GM23338 (cell line): Measurements from ENCODE around the gene CRB2. TPM values are rescaled to one million over a fixed set of nuclear protein-coding genes. Genes with fewer than 3 reads are reported as not detected.

Experiments
- ATAC-seq: fragments of 200-7000 bp; cut with Tn5 transposase; 3 replicates; pipeline ENCODE4 v1.9.1; 2020
- DNase-seq: peaks from one replicate; pipeline ENCODE4 v3.0.0-alpha.2; 2015; ENCODE audit warnings: low spot score
- H2AFZ ChIP-seq: fragments of 200-600 bp; sonication (generic); 2 replicates; pipeline ENCODE4 v1.8.0; 2016; ENCODE audit warnings: antibody characterized with exemption, mild to moderate bottlenecking, moderate library complexity
- H3F3A ChIP-seq: fragments of 200-600 bp; sonication (generic); replicated peaks from 2 replicates; pipeline ENCODE4 v1.8.0; 2017; ENCODE audit warnings: antibody characterized with exemption, mixed run types, low read depth
- H3K27ac ChIP-seq: fragments of 200-600 bp; sonication (generic); 2 replicates; pipeline ENCODE4 v1.6.1; 2016; ENCODE audit warnings: low read depth
- H3K27me3 ChIP-seq: fragments of 200-600 bp; sonication (generic); 2 replicates; pipeline ENCODE4 v1.8.0; 2016; ENCODE audit warnings: mild to moderate bottlenecking, mixed run types, moderate library complexity; ENCODE audit not compliant: insufficient read depth
- H3K36me3 ChIP-seq: fragments of 200-600 bp; sonication (generic); 2 replicates; pipeline ENCODE4 v1.8.0; 2016; ENCODE audit warnings: mild to moderate bottlenecking; ENCODE audit not compliant: insufficient read depth
- H3K4me1 ChIP-seq: fragments of 200-600 bp; sonication (generic); 2 replicates; pipeline ENCODE4 v1.8.0; 2016; ENCODE audit warnings: mild to moderate bottlenecking, moderate library complexity; ENCODE audit not compliant: insufficient read depth
- H3K4me2 ChIP-seq: fragments of 200-600 bp; sonication (generic); 2 replicates; pipeline ENCODE4 v1.7.1; 2017; ENCODE audit warnings: mixed run types
- H3K4me3 ChIP-seq: fragments of 200-600 bp; sonication (generic); 2 replicates; pipeline ENCODE4 v1.6.1; 2016; ENCODE audit warnings: mixed run types
- H3K79me2 ChIP-seq: fragments of 200-600 bp; sonication (generic); replicated peaks from 2 replicates; pipeline ENCODE4 v1.8.0; 2017; ENCODE audit warnings: mild to moderate bottlenecking; ENCODE audit not compliant: insufficient read depth
- H3K9me2 ChIP-seq: fragments of 200-600 bp; sonication (generic); 2 replicates; pipeline ENCODE4 v1.8.0; 2017; ENCODE audit not compliant: insufficient read depth
- H4K20me1 ChIP-seq: fragments of 200-600 bp; sonication (generic); replicated peaks from 2 replicates; pipeline ENCODE4 v1.8.0; 2017; ENCODE audit warnings: mild to moderate bottlenecking; ENCODE audit not compliant: insufficient read depth
- H3K27ac Mint-ChIP-seq: 2 replicates; pipeline ENCODE4 v1.8.0; 2020; ENCODE audit warnings: inconsistent platforms, mild to moderate bottlenecking, moderate library complexity, mixed read lengths
- H3K27me3 Mint-ChIP-seq: 3 replicates; pipeline ENCODE4 v1.8.0; 2022; ENCODE audit warnings: low read depth, mild to moderate bottlenecking, moderate library complexity, mixed read lengths, inconsistent platforms; ENCODE audit not compliant: insufficient read depth, poor library complexity
- H3K36me3 Mint-ChIP-seq: 3 replicates; pipeline ENCODE4 v1.8.0; 2021; ENCODE audit warnings: low read depth, mild to moderate bottlenecking, inconsistent platforms, moderate library complexity, mixed read lengths
- H3K4me1 Mint-ChIP-seq: 3 replicates; pipeline ENCODE4 v1.8.0; 2020; ENCODE audit warnings: mild to moderate bottlenecking, inconsistent platforms, mixed read lengths
- H3K4me3 Mint-ChIP-seq: 3 replicates; pipeline ENCODE4 v1.8.0; 2021; ENCODE audit warnings: moderate library complexity, mild to moderate bottlenecking, inconsistent platforms, mixed read lengths
- H3K9me3 Mint-ChIP-seq: 3 replicates; pipeline ENCODE4 v1.8.0; 2020; ENCODE audit warnings: moderate library complexity, mild to moderate bottlenecking, inconsistent platforms, mixed read lengths
- CREB1 ChIP-seq: fragments of 250-450 bp; sonication (Bioruptor Pico); IDR thresholded peaks from 2 replicates; pipeline ENCODE4 v1.5.0; 2020; ENCODE audit warnings: low read depth, mild to moderate bottlenecking, moderate library complexity
- EZH2 ChIP-seq: fragments of 200-600 bp; sonication (generic); IDR thresholded peaks from one replicate; pipeline ENCODE4 v1.8.0; 2017; ENCODE audit warnings: antibody characterized with exemption, mild to moderate bottlenecking, low read depth; ENCODE audit not compliant: unreplicated experiment
- EZH2phosphoT487 ChIP-seq: fragments of 200-600 bp; sonication (generic); IDR thresholded peaks from one replicate; pipeline ENCODE4 v1.8.1; 2018; ENCODE audit warnings: antibody characterized with exemption; ENCODE audit not compliant: unreplicated experiment
- JUNB ChIP-seq: IDR thresholded peaks from one replicate; pipeline ENCODE4 v1.6.1; 2016; ENCODE audit warnings: antibody characterized with exemption; ENCODE audit not compliant: unreplicated experiment
- NANOG ChIP-seq: IDR thresholded peaks from 2 replicates; pipeline ENCODE4 v1.6.1; 2016; ENCODE audit warnings: antibody characterized with exemption, borderline replicate concordance
- POLR2AphosphoS5 ChIP-seq: IDR thresholded peaks from 2 replicates; pipeline ENCODE4 v1.6.1; 2016; ENCODE audit warnings: antibody characterized with exemption, low read depth
- STAT1 ChIP-seq: IDR thresholded peaks from one replicate; pipeline ENCODE4 v1.6.1; 2016; ENCODE audit warnings: antibody characterized with exemption; ENCODE audit not compliant: unreplicated experiment
- ZNF114 ChIP-seq: fragments of 250-450 bp; sonication (Bioruptor Pico); IDR thresholded peaks from 2 replicates; pipeline ENCODE4 v1.5.0; 2020; ENCODE audit warnings: mild to moderate bottlenecking, moderate library complexity
- ZNF331 ChIP-seq: fragments of 250-450 bp; sonication (Bioruptor Pico); IDR thresholded peaks from 2 replicates; pipeline ENCODE4 v1.5.0; 2020; ENCODE audit warnings: low read depth, mild to moderate bottlenecking, moderate library complexity
- ZNF462 ChIP-seq: fragments of 250-450 bp; sonication (Bioruptor Pico); IDR thresholded peaks from 2 replicates; pipeline ENCODE4 v1.5.0; 2020; ENCODE audit warnings: mild to moderate bottlenecking, moderate library complexity
- polyA plus RNA-seq: library from polyadenylated mRNA; unstranded; fragments of >200 nt; fragmentation: Nextera tagmentation; extraction: Ambion mirVana; gene quantifications from 2 replicates; pipeline ENCODE4 v1.2.1, GENCODE V29; 2016
- total RNA-seq: library from RNA; depleted of rRNA; stranded (reverse); fragments of >200 nt; shearing (Covaris generic); gene quantifications from 2 replicates; pipeline ENCODE4 v1.2.3, GENCODE V29; 2014
- TF ChIP-seq, protein P1 (sequence below), 2 experiments: fragments of 200-600 bp in 1 of 2; sonication (generic) in 1 of 2; conservative IDR thresholded peaks; 2 replicates each; pipeline versions ENCODE4 v1.5.1 to v1.6.1; 2016 to 2017; ENCODE audit warnings: antibody characterized with exemption in 2 of 2, low read depth in 2 of 2, mild to moderate bottlenecking in 2 of 2, moderate library complexity in 1 of 2
- TF ChIP-seq, protein P2 (sequence below): IDR thresholded peaks from 2 replicates; pipeline ENCODE4 v1.6.1; 2016; ENCODE audit warnings: antibody characterized with exemption
- TF ChIP-seq, protein P3 (sequence below): IDR thresholded peaks from one replicate; pipeline ENCODE4 v1.6.1; 2018; ENCODE audit warnings: antibody characterized with exemption; ENCODE audit not compliant: unreplicated experiment

Gene CRB2
- total and polyA plus RNA-seq, 2 experiments from 2014 or later: 0.34 to 10.2 TPM

DNA sequence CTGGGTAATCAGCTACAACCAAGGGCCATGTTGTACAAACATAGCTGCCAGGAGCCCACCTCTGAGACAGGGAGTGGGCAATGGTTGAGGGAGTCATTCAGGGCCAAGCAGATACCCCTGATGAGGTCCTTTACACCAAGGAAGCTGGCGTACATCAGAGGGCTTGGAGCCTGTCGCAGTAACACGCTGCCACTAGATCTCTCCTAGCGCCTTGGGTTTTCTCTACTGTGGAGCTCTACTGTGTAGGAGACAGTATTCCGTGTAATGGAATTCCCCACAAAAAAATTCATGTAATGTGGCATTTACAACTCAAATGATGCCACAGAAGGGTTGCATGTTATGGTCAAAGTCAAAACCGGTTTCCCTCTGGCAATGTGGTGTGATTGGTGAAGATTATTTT is 41.4 kb upstream of the CRB2 start:
- Histone ChIP-seq H3K27me3 (no peaks in the 10 kb centered on the region), H4K20me1 (no peaks in the 10 kb centered on the region), H3K4me2 (no peak overlapping the region), H3K36me3 (no peaks in the 10 kb centered on the region), H3K4me1 (no peaks in the 10 kb centered on the region; the same call in 1 of the 2 replicates), H3K79me2 (no peaks in the 10 kb centered on the region), H3K27ac (no peak overlapping the region), H3K4me3 (no peak overlapping the region), H2AFZ (no peak overlapping the region), H3K9me2 (no peaks in the 10 kb centered on the region), H3F3A (0 out of 2 replicates have a peak, but pooled peaks cover 2% of the 10 kb centered on the region)
- Mint-ChIP-seq H3K9me3 (no peaks in the 10 kb centered on the region; the same call in 2 of the 3 replicates), H3K4me1 (peaks cover 12% of the 10 kb centered on the region), H3K4me3 (no peak overlapping the region), H3K27ac (no peak overlapping the region), H3K36me3 (no peaks in the 10 kb centered on the region), H3K27me3 (peaks cover 7% of the 10 kb centered on the region)
- no peak for DNase-seq
- ATAC-seq: no peak
- TF ChIP-seq EZH2phosphoT487 (no peak), NANOG (no peak), ZNF114 (no peak), ZNF331 (no peak), JUNB (no peak), POLR2AphosphoS5 (no peak), STAT1 (no peak), EZH2 (no peak), CREB1 (CRISPR knock-in tag) (no peak), ZNF462 (CRISPR knock-in tag) (no peak)
- TF ChIP-seq, protein P1, sequence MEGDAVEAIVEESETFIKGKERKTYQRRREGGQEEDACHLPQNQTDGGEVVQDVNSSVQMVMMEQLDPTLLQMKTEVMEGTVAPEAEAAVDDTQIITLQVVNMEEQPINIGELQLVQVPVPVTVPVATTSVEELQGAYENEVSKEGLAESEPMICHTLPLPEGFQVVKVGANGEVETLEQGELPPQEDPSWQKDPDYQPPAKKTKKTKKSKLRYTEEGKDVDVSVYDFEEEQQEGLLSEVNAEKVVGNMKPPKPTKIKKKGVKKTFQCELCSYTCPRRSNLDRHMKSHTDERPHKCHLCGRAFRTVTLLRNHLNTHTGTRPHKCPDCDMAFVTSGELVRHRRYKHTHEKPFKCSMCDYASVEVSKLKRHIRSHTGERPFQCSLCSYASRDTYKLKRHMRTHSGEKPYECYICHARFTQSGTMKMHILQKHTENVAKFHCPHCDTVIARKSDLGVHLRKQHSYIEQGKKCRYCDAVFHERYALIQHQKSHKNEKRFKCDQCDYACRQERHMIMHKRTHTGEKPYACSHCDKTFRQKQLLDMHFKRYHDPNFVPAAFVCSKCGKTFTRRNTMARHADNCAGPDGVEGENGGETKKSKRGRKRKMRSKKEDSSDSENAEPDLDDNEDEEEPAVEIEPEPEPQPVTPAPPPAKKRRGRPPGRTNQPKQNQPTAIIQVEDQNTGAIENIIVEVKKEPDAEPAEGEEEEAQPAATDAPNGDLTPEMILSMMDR (conservative IDR thresholded peaks at IDR 0.05; ENCODE audit: low read depth in 2 of 2): no peak
- TF ChIP-seq, protein P2, sequence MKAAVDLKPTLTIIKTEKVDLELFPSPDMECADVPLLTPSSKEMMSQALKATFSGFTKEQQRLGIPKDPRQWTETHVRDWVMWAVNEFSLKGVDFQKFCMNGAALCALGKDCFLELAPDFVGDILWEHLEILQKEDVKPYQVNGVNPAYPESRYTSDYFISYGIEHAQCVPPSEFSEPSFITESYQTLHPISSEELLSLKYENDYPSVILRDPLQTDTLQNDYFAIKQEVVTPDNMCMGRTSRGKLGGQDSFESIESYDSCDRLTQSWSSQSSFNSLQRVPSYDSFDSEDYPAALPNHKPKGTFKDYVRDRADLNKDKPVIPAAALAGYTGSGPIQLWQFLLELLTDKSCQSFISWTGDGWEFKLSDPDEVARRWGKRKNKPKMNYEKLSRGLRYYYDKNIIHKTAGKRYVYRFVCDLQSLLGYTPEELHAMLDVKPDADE: no peak
- TF ChIP-seq, protein P3, sequence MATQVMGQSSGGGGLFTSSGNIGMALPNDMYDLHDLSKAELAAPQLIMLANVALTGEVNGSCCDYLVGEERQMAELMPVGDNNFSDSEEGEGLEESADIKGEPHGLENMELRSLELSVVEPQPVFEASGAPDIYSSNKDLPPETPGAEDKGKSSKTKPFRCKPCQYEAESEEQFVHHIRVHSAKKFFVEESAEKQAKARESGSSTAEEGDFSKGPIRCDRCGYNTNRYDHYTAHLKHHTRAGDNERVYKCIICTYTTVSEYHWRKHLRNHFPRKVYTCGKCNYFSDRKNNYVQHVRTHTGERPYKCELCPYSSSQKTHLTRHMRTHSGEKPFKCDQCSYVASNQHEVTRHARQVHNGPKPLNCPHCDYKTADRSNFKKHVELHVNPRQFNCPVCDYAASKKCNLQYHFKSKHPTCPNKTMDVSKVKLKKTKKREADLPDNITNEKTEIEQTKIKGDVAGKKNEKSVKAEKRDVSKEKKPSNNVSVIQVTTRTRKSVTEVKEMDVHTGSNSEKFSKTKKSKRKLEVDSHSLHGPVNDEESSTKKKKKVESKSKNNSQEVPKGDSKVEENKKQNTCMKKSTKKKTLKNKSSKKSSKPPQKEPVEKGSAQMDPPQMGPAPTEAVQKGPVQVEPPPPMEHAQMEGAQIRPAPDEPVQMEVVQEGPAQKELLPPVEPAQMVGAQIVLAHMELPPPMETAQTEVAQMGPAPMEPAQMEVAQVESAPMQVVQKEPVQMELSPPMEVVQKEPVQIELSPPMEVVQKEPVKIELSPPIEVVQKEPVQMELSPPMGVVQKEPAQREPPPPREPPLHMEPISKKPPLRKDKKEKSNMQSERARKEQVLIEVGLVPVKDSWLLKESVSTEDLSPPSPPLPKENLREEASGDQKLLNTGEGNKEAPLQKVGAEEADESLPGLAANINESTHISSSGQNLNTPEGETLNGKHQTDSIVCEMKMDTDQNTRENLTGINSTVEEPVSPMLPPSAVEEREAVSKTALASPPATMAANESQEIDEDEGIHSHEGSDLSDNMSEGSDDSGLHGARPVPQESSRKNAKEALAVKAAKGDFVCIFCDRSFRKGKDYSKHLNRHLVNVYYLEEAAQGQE: no peak
